ENCODE measurements around the gene IPO11. TPM values are rescaled to one million over a fixed set of nuclear protein-coding genes. Genes with fewer than 3 reads are reported as not detected.
A peak's percentile ranks its signal among the peaks of the same experiment; 100 is the strongest.

IPO11 gene
- total RNA-seq, 6 experiments from 2014 or later, result 33.4 to 43.3 (median 38.4) TPM

- TF ChIP-seq CTCF (IDR thresholded peaks at IDR 0.05), result no peak
- H3K27me3 Mint-ChIP-seq (ENCODE audit: insufficient read depth), result no peaks in the 10 kb centered on the region; the same call in 1 of the 2 replicates
- H3K27ac Mint-ChIP-seq, result peak overlapping the region; percentile 75
- H3K9me3 Mint-ChIP-seq, result no peaks in the 10 kb centered on the region
- peaks cover 36% of the 10 kb centered on the region for H3K4me1 Mint-ChIP-seq (ENCODE audit: low read depth)
- DNase-seq, result peak; percentile 54
- H3K4me3 Mint-ChIP-seq, result peak overlapping the region; percentile 72
- H3K36me3 Mint-ChIP-seq (ENCODE audit: low read depth), result peaks cover 11% of the 10 kb centered on the region
Measured at GRCh38 chr5:62465985-62466925, 53.7 kb downstream of the IPO11 start.

- no peaks in the 10 kb centered on the region for H3K9me3 Mint-ChIP-seq
- DNase-seq, result peak; percentile 30
- no peak for TF ChIP-seq CTCF (IDR thresholded peaks at IDR 0.05)
- no peak overlapping the region for H3K4me3 Mint-ChIP-seq
- H3K27me3 Mint-ChIP-seq (ENCODE audit: insufficient read depth), result no peaks in the 10 kb centered on the region; the same call in 1 of the 2 replicates
- H3K4me1 Mint-ChIP-seq (ENCODE audit: low read depth), result peaks cover 45% of the 10 kb centered on the region
- peaks cover 7% of the 10 kb centered on the region for H3K36me3 Mint-ChIP-seq (ENCODE audit: low read depth)
- H3K27ac Mint-ChIP-seq, result peak overlapping the region; percentile 43
Measured at GRCh38 chr5:62473209-62473608, 60.6 kb downstream of the IPO11 start.

- peak overlapping the region; percentile 80 for H3K27ac Mint-ChIP-seq
- H3K4me3 Mint-ChIP-seq, result no peak overlapping the region
- no peak for TF ChIP-seq CTCF (IDR thresholded peaks at IDR 0.05)
- peak; percentile 81 for DNase-seq
- peaks cover 13% of the 10 kb centered on the region for H3K36me3 Mint-ChIP-seq (ENCODE audit: low read depth)
- no peaks in the 10 kb centered on the region for H3K27me3 Mint-ChIP-seq (ENCODE audit: insufficient read depth)
- H3K9me3 Mint-ChIP-seq, result no peaks in the 10 kb centered on the region
- peaks cover 44% of the 10 kb centered on the region for H3K4me1 Mint-ChIP-seq (ENCODE audit: low read depth)
Measured at GRCh38 chr5:62475072-62475471, 62.5 kb downstream of the IPO11 start.

GRCh38 chr5:62477801-62478200, 65.2 kb downstream of the IPO11 start:
- Mint-ChIP-seq H3K27ac (peak overlapping the region; percentile 31; the same call in 1 of the 2 replicates), H3K36me3 (ENCODE audit: low read depth) (peaks cover 23% of the 10 kb centered on the region), H3K9me3 (peaks cover 5% of the 10 kb centered on the region; the same call in 1 of the 2 replicates), H3K4me1 (ENCODE audit: low read depth) (peaks cover 43% of the 10 kb centered on the region), H3K27me3 (ENCODE audit: insufficient read depth) (no peaks in the 10 kb centered on the region), H3K4me3 (no peak overlapping the region)
- TF ChIP-seq CTCF (IDR thresholded peaks at IDR 0.05), result no peak
- no peak for DNase-seq

GRCh38 chr5:62483556-62483955, 71.0 kb downstream of the IPO11 start:
- no peak overlapping the region for H3K4me3 Mint-ChIP-seq
- H3K9me3 Mint-ChIP-seq, result peaks cover 5% of the 10 kb centered on the region; the same call in 1 of the 2 replicates
- no peak for TF ChIP-seq CTCF (IDR thresholded peaks at IDR 0.05)
- peaks cover 5% of the 10 kb centered on the region; the same call in 1 of the 2 replicates for H3K4me1 Mint-ChIP-seq (ENCODE audit: low read depth)
- H3K27me3 Mint-ChIP-seq (ENCODE audit: insufficient read depth), result no peaks in the 10 kb centered on the region
- H3K36me3 Mint-ChIP-seq (ENCODE audit: low read depth), result peaks cover 35% of the 10 kb centered on the region
- DNase-seq, result no peak
- H3K27ac Mint-ChIP-seq, result no peak overlapping the region

All from HFFc6 (cell line).